Measurements from ENCODE around the gene RARG. TPM values are rescaled to one million over a fixed set of nuclear protein-coding genes. Genes with fewer than 3 reads are reported as not detected.

The RARG gene
- total and polyA plus RNA-seq, 2 of the 8 experiments (the other 6 are each of a cell fraction or from before 2014, with no cell fraction given), result 68.6 to 68.9 TPM

DNA sequence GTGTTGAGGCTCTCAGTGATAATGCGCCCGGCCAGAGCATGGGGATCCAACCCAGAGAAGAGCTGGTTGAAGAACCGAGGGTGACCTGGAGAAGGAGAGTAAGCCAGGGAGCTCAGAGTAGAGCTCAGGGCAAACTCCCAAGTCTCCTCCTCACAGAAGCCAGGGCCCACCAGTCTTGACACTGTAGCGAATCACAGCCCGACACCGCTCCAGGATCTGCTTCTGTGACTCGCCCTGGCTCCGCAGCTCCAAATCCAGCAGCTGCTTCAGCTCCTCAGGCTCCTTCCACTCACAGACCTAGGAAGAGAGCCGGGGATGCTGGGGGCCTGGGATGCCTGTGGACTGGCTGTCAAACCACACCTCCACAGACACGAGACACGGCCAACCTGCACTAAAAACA, 59.7 kb downstream of the RARG start (continued):
- TF ChIP-seq, protein P1, sequence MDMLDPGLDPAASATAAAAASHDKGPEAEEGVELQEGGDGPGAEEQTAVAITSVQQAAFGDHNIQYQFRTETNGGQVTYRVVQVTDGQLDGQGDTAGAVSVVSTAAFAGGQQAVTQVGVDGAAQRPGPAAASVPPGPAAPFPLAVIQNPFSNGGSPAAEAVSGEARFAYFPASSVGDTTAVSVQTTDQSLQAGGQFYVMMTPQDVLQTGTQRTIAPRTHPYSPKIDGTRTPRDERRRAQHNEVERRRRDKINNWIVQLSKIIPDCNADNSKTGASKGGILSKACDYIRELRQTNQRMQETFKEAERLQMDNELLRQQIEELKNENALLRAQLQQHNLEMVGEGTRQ (IDR thresholded peaks at IDR 0.05; ENCODE audit: low read length), result no peak
- TF ChIP-seq TAF7 (optimal IDR thresholded peaks at IDR 0.05; ENCODE audit: borderline replicate concordance, low read depth, low read length), result no peak
- no peak for TF ChIP-seq NRF1 (IDR thresholded peaks at IDR 0.05; ENCODE audit: low read depth, low read length)
- TF ChIP-seq, protein P2, sequence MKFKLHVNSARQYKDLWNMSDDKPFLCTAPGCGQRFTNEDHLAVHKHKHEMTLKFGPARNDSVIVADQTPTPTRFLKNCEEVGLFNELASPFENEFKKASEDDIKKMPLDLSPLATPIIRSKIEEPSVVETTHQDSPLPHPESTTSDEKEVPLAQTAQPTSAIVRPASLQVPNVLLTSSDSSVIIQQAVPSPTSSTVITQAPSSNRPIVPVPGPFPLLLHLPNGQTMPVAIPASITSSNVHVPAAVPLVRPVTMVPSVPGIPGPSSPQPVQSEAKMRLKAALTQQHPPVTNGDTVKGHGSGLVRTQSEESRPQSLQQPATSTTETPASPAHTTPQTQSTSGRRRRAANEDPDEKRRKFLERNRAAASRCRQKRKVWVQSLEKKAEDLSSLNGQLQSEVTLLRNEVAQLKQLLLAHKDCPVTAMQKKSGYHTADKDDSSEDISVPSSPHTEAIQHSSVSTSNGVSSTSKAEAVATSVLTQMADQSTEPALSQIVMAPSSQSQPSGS (IDR thresholded peaks at IDR 0.05; ENCODE audit: low read length), result no peak
- TF ChIP-seq, protein P3, sequence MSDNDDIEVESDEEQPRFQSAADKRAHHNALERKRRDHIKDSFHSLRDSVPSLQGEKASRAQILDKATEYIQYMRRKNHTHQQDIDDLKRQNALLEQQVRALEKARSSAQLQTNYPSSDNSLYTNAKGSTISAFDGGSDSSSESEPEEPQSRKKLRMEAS (IDR thresholded peaks at IDR 0.05), result no peak
